Glutamatergic neuron (in vitro differentiated cells): ENCODE data around the gene FXR1. TPM values are rescaled to one million over a fixed set of nuclear protein-coding genes. Genes with fewer than 3 reads are reported as not detected.
"Not testable (repeated sequence)": the region's sequence is repeated elsewhere in the genome, so short reads cannot be mapped to it uniquely, and the experiment has no call there.

Source experiments
- DNase-seq: peaks from one replicate; pipeline ENCODE4 v3.0.0; 2022
- H3K27ac Mint-ChIP-seq: one replicate; pipeline ENCODE4 v1.8.0; 2020; ENCODE audit warnings: mild to moderate bottlenecking, mixed read lengths, inconsistent platforms; ENCODE audit not compliant: unreplicated experiment
- H3K27me3 Mint-ChIP-seq: one replicate; pipeline ENCODE4 v1.8.0; 2020; ENCODE audit warnings: mild to moderate bottlenecking, moderate library complexity, mixed read lengths, inconsistent platforms; ENCODE audit not compliant: unreplicated experiment
- H3K36me3 Mint-ChIP-seq: one replicate; pipeline ENCODE4 v1.8.0; 2020; ENCODE audit warnings: mild to moderate bottlenecking, mixed read lengths, inconsistent platforms; ENCODE audit not compliant: unreplicated experiment
- H3K4me1 Mint-ChIP-seq: one replicate; pipeline ENCODE4 v1.8.0; 2020; ENCODE audit warnings: mild to moderate bottlenecking, low read depth, mixed read lengths, inconsistent platforms; ENCODE audit not compliant: unreplicated experiment
- H3K4me3 Mint-ChIP-seq: one replicate; pipeline ENCODE4 v1.8.0; 2020; ENCODE audit warnings: mild to moderate bottlenecking, mixed read lengths, inconsistent platforms; ENCODE audit not compliant: unreplicated experiment
- H3K9me3 Mint-ChIP-seq: one replicate; pipeline ENCODE4 v1.8.0; 2020; ENCODE audit warnings: mild to moderate bottlenecking, moderate library complexity, mixed read lengths, inconsistent platforms; ENCODE audit not compliant: unreplicated experiment
- total RNA-seq: library from RNA; stranded (reverse); fragmentation: NEBNext Ultra II Directional; extraction: Animal tissue kit (Norgen Biotek cat#: 25700); gene quantifications from one replicate; pipeline ENCODE4 v1.2.1, GENCODE V29; 2021; ENCODE audit not compliant: unreplicated experiment
- TF ChIP-seq, protein P1 (sequence below): fragments of 200-600 bp; sonication (generic); IDR thresholded peaks from one replicate; pipeline ENCODE4 v1.5.0; 2021; ENCODE audit not compliant: partially characterized antibody, unreplicated experiment

The FXR1 gene
- total RNA-seq, 1 donor from 2014 or later = 189 TPM

DNA sequence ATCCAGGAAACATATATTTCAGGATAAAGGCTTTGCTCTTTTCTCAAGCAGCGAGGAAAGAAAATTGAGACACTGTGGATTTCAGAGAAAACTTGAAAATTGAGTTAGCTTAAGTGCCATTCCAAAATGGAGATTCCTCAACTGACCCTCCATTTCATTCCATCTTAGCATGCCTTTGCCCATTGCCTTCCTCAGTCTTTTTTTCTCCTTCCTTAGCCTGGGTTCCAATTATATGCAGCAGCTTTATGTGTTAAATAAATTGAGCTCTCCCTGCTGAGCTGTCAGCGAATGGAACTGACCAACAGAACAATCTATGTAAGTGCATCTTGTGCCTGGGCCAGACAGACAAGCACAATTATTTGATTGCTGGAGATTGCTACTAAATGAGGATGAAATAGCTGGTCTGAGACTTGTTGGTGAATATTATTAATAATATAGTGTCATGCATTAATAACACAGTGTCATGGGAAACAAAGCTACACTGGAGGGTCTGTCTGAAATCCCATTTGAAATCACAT lies 84.0 kb downstream of the FXR1 start:
- TF ChIP-seq, protein P1, sequence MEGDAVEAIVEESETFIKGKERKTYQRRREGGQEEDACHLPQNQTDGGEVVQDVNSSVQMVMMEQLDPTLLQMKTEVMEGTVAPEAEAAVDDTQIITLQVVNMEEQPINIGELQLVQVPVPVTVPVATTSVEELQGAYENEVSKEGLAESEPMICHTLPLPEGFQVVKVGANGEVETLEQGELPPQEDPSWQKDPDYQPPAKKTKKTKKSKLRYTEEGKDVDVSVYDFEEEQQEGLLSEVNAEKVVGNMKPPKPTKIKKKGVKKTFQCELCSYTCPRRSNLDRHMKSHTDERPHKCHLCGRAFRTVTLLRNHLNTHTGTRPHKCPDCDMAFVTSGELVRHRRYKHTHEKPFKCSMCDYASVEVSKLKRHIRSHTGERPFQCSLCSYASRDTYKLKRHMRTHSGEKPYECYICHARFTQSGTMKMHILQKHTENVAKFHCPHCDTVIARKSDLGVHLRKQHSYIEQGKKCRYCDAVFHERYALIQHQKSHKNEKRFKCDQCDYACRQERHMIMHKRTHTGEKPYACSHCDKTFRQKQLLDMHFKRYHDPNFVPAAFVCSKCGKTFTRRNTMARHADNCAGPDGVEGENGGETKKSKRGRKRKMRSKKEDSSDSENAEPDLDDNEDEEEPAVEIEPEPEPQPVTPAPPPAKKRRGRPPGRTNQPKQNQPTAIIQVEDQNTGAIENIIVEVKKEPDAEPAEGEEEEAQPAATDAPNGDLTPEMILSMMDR = no peak
- H3K27me3 Mint-ChIP-seq = no peaks in the 10 kb centered on the region

DNA sequence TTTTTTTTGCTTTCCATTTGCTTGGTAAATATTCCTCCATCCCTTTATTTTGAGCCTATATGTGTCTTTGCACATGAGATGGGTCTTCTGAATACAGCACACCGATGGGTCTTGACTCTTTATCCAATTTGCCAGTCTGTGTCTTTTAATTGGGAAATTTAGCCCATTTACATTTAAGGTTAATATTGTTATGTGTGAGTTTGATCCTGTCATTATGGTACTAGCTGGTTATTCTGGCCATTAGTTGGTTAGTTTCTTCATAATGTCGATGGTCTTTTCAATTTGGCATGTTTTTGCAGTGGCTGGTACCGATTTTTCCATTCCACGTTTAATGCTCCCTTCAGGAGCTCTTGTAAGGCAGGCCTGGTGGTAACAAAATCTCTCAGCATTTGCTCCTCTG lies 89.9 kb downstream of the FXR1 start:
- H3K4me3 Mint-ChIP-seq, H3K36me3 Mint-ChIP-seq, H3K4me1 Mint-ChIP-seq: not testable (repeated sequence)

More for the DNA sequence above, 84.0 kb downstream of the FXR1 start:
- no peak overlapping the region for H3K4me3 Mint-ChIP-seq
- H3K27ac Mint-ChIP-seq = no peak overlapping the region
- DNase-seq = no peak
- peaks cover 5% of the 10 kb centered on the region for H3K9me3 Mint-ChIP-seq
- H3K4me1 Mint-ChIP-seq = peaks cover 2% of the 10 kb centered on the region
- H3K36me3 Mint-ChIP-seq = peaks cover 4% of the 10 kb centered on the region

DNA sequence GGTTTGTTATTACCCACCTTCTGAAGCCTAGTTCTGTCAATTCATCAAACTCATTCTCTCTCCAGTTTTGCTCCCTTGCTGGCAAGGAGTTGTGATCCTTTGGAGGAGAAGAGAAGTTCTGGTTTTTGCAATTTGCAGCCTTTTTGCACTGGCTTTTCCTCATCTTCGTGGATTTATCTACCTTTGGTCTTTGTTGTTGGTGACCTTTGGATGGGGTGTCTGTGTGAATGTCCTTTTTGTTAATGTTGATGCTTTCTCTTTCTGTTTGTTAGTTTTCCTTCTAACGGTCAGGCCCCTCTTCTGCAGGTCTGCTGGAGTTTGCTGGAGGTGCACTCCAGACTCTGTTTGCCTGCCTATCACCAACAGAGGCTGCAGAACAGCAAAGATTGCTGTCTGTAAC lies 91.0 kb downstream of the FXR1 start:
- not testable (repeated sequence) for DNase-seq, H3K4me3 Mint-ChIP-seq, H3K27me3 Mint-ChIP-seq, H3K36me3 Mint-ChIP-seq, H3K27ac Mint-ChIP-seq, H3K4me1 Mint-ChIP-seq, H3K9me3 Mint-ChIP-seq

More for the DNA sequence above, 89.9 kb downstream of the FXR1 start:
- not testable (repeated sequence) for DNase-seq, H3K27me3 Mint-ChIP-seq, H3K27ac Mint-ChIP-seq, H3K9me3 Mint-ChIP-seq

DNA sequence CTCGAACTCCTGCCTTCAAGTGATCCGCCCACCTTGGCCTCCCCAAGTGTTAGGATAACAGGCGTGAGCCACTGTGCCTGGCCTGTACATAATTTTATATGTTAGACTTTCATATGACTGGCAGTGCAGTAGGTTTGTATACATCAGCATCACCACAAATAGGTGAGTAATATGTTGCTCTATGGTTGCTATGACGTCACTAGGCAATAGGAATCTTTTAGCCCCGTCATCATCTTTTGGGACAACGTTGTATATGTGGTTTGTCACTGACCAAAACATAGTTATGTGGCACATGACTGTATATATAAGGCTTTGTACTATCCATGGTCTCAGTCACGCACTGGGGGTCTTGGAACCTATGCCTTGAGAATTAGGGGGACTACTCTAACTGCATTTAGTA lies 94.1 kb downstream of the FXR1 start:
- Mint-ChIP-seq H3K4me1 (no peaks in the 10 kb centered on the region), H3K4me3 (no peak overlapping the region), H3K36me3 (no peaks in the 10 kb centered on the region), H3K27me3 (no peaks in the 10 kb centered on the region), H3K9me3 (peaks cover 3% of the 10 kb centered on the region), H3K27ac (no peak overlapping the region)
- no peak for DNase-seq
- TF ChIP-seq, protein P1 = no peak

DNA sequence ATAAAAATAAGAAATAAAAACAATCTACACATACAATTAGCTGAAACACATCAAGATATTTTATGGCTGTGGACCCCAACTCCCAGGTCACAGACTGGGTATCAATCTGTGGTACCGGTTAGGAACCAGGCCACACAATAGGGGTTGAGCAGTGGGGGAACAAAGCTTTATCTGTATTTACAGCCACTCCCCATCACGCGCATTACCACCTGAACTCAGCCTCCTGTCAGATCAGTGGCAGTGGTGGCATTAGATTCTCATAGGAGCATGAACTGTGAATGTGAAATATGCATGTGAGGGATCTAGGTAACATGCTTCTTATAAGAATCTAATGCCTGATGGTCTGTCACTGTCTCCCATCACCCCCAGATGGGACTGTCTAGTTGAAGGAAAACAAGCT lies 94.8 kb downstream of the FXR1 start:
- H3K4me3 Mint-ChIP-seq = no peak overlapping the region
- H3K9me3 Mint-ChIP-seq = no peaks in the 10 kb centered on the region
- peaks cover 3% of the 10 kb centered on the region for H3K27me3 Mint-ChIP-seq
- no peaks in the 10 kb centered on the region for H3K4me1 Mint-ChIP-seq
- H3K27ac Mint-ChIP-seq = no peak overlapping the region
- TF ChIP-seq, protein P1 = no peak
- DNase-seq = no peak
- peaks cover 4% of the 10 kb centered on the region for H3K36me3 Mint-ChIP-seq

DNA sequence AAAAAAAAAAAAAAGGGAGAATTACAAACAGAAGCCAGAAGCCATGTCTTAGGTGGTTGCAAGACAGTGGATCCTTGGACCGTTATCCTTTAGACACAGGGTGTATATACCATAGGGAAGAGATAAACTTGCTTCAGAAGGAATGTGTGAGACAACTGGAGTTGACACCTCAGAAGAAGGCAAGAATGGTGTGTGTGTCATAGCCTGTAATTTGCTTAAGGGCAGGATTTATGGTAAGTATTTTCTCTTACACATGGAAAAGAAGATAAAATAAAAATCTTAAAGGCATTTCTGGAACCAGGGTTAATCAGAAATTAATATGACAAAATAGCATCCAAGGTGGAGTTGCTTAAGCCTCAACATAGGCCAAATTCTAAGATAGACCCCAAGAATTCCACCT lies 96.3 kb downstream of the FXR1 start:
- H3K9me3 Mint-ChIP-seq = no peaks in the 10 kb centered on the region
- peaks cover 3% of the 10 kb centered on the region for H3K27me3 Mint-ChIP-seq
- TF ChIP-seq, protein P1 = no peak
- H3K4me1 Mint-ChIP-seq = no peaks in the 10 kb centered on the region
- no peak overlapping the region for H3K4me3 Mint-ChIP-seq
- no peak overlapping the region for H3K27ac Mint-ChIP-seq
- H3K36me3 Mint-ChIP-seq = peaks cover 4% of the 10 kb centered on the region
- DNase-seq = no peak
